PC-3 (cell line): ENCODE results near the gene RERE. TPM values are rescaled to one million over a fixed set of nuclear protein-coding genes. Genes with fewer than 3 reads are reported as not detected.

Source experiments
- ATAC-seq: fragments of 200-7000 bp; cut with Tn5 transposase; 2 replicates; pipeline ENCODE4 v1.9.1; 2020; ENCODE audit warnings: mild to moderate bottlenecking, moderate library complexity
- BruUV-seq: library from RNA; stranded (reverse); fragments of 400-500 nt; replicated peaks from 2 replicates; lab custom pipeline; 2021; lab: Mats Ljungman, UMichigan
- CTCF ChIA-PET: fragments of 300-600 bp; sonication (Branson Sonifier 250); formaldehyde crosslinking; loops from one replicate; lab custom pipeline; 2022; ENCODE audit warnings: antibody characterized with exemption; lab: Charles Lee
- POLR2A ChIA-PET: fragments of 300-600 bp; sonication (Branson Sonifier 250); formaldehyde crosslinking; loops from one replicate; lab custom pipeline; 2022; ENCODE audit warnings: antibody characterized with exemption; ENCODE audit not compliant: unreplicated experiment; lab: Charles Lee
- DNase-seq: peaks from one replicate; pipeline ENCODE4 v3.0.0-alpha.2; 2015
- H2AFZ ChIP-seq: fragments of 300-600 bp; sonication (generic); 2 replicates; pipeline ENCODE4 v1.6.0; 2016; ENCODE audit warnings: antibody characterized with exemption, low read length
- H3F3A ChIP-seq: fragments of 300-600 bp; sonication (generic); one replicate; pipeline ENCODE4 v1.6.0; 2017; ENCODE audit warnings: antibody characterized with exemption, low read length, control low read depth, mild to moderate bottlenecking; ENCODE audit not compliant: unreplicated experiment
- H3K27ac ChIP-seq: fragments of 300-600 bp; sonication (generic); 2 replicates; pipeline ENCODE4 v1.5.1; 2016; ENCODE audit warnings: mild to moderate bottlenecking, low read length
- H3K27me3 ChIP-seq: fragments of 300-600 bp; sonication (generic); 2 replicates; pipeline ENCODE4 v1.6.1; 2016; ENCODE audit warnings: low read length, mixed read lengths
- H3K36me3 ChIP-seq: fragments of 300-600 bp; sonication (generic); 2 replicates; pipeline ENCODE4 v1.6.1; 2016; ENCODE audit warnings: low read depth, mixed run types, low read length, mixed read lengths
- H3K4me1 ChIP-seq: fragments of 300-600 bp; sonication (generic); 2 replicates; pipeline ENCODE4 v1.5.1; 2016; ENCODE audit warnings: low read length; ENCODE audit not compliant: insufficient read depth
- H3K4me2 ChIP-seq: fragments of 300-600 bp; sonication (generic); 2 replicates; pipeline ENCODE4 v1.6.0; 2016; ENCODE audit warnings: low read length
- H3K4me3 ChIP-seq: fragments of 300-600 bp; sonication (generic); 2 replicates; pipeline ENCODE4 v1.5.1; 2016; ENCODE audit warnings: mild to moderate bottlenecking, low read length, mixed read lengths
- H3K79me2 ChIP-seq: fragments of 300-600 bp; sonication (generic); 2 replicates; pipeline ENCODE4 v1.6.1; 2017; ENCODE audit warnings: low read length, mixed read lengths
- H3K9ac ChIP-seq: fragments of 300-600 bp; sonication (generic); 2 replicates; pipeline ENCODE4 v1.6.0; 2016; ENCODE audit warnings: mild to moderate bottlenecking, low read length
- H3K9me2 ChIP-seq: fragments of 300-600 bp; sonication (generic); replicated peaks from 2 replicates; pipeline ENCODE4 v1.6.1; 2016; ENCODE audit warnings: mixed run types, low read length, mixed read lengths
- H3K9me3 ChIP-seq: fragments of 300-600 bp; sonication (generic); 2 replicates; pipeline ENCODE4 v1.6.1; 2016; ENCODE audit warnings: low read length, mixed read lengths
- H4K20me1 ChIP-seq: fragments of 300-600 bp; sonication (generic); 2 replicates; pipeline ENCODE4 v1.6.1; 2016; ENCODE audit warnings: low read length, mixed read lengths
- CTCF ChIP-seq: fragments of 300-600 bp; sonication (generic); conservative IDR thresholded peaks from 2 replicates; pipeline ENCODE4 v1.5.1; 2017; ENCODE audit warnings: antibody characterized with exemption, low read depth, mild to moderate bottlenecking, low read length
- EZH2 ChIP-seq: fragments of 300-600 bp; sonication (generic); IDR thresholded peaks from one replicate; pipeline ENCODE4 v1.6.1; 2017; ENCODE audit warnings: antibody characterized with exemption, mild to moderate bottlenecking, low read length; ENCODE audit not compliant: unreplicated experiment
- EZH2phosphoT487 ChIP-seq: fragments of 300-600 bp; sonication (generic); IDR thresholded peaks from 2 replicates; pipeline ENCODE4 v1.6.1; 2018; ENCODE audit warnings: mild to moderate bottlenecking, antibody characterized with exemption, low read length, borderline replicate concordance
- intact Hi-C: fragments of 100-400 bp; cut with micrococcal nuclease; formaldehyde crosslinking; loops from 2 replicates; pipeline ENCODE4 v1.9.0; 2023
- total RNA-seq: library from RNA; depleted of rRNA; stranded (reverse); fragments of >200 nt; gene quantifications from 2 replicates; pipeline ENCODE4 v1.2.3, GENCODE V29; 2014

Gene RERE
- total RNA-seq, 1 experiment from 2014 or later: 24.2 TPM

- Histone ChIP-seq H3K36me3 (peaks cover 25% of the 10 kb centered on the region), H3K4me3 (no peak overlapping the region), H3K9me2 (no peaks in the 10 kb centered on the region), H2AFZ (no peak overlapping the region), H3K9ac (peak overlapping the region; percentile 76), H3K9me3 (no peaks in the 10 kb centered on the region), H3K27ac (peak overlapping the region; percentile 97), H3K79me2 (peaks cover 42% of the 10 kb centered on the region), H3K4me2 (peak overlapping the region; percentile 59), H4K20me1 (no peaks in the 10 kb centered on the region), H3K27me3 (no peaks in the 10 kb centered on the region), H3F3A (peaks cover 12% of the 10 kb centered on the region), H3K4me1 (peaks cover 57% of the 10 kb centered on the region)
- POLR2A ChIA-PET: no interaction called here
- TF ChIP-seq EZH2: no peak
- no peak for TF ChIP-seq CTCF
- TF ChIP-seq EZH2phosphoT487: no peak
- intact Hi-C loops: loop anchor here (1.0 to 5.0 kb wide), 2 partner anchors 15 to 265 kb away; no protein-coding TSS in a partner anchor
- peak; percentile 85 for ATAC-seq
- CTCF ChIA-PET: interaction anchor here (0.7 to 1.4 kb wide), 2 partner anchors 12 to 158 kb away, joined by 4 to 6 read pairs; no protein-coding TSS in a partner anchor
- peak; percentile 97 for DNase-seq
- BruUV-seq: no TSS peak
These were observed 420.5 kb downstream of the RERE start for GRCh38 chr1:8396786-8397406.

- BruUV-seq: no TSS peak
- ChIA-PET CTCF (interaction anchor here (1.4 kb wide), 1 partner anchor 13 kb away, joined by 6 read pairs; no protein-coding TSS in a partner anchor), POLR2A (no interaction called here)
- H3K36me3 ChIP-seq: peaks cover 27% of the 10 kb centered on the region
- intact Hi-C loops: loop anchor here (5.0 kb wide), 1 partner anchor 266 kb away; no protein-coding TSS in a partner anchor
- TF ChIP-seq EZH2phosphoT487 (no peak), EZH2 (no peak), CTCF (no peak)
- H3K79me2 ChIP-seq: peaks cover 45% of the 10 kb centered on the region
- ATAC-seq (no peak), DNase-seq (no peak)
- H3K9me2 ChIP-seq: no peaks in the 10 kb centered on the region
- H3K27me3 ChIP-seq: no peaks in the 10 kb centered on the region
- peak overlapping the region; percentile 72 for H3K9ac ChIP-seq
- peaks cover 12% of the 10 kb centered on the region for H3F3A ChIP-seq
- H3K4me3 ChIP-seq: no peak overlapping the region
- peaks cover 57% of the 10 kb centered on the region for H3K4me1 ChIP-seq
- H2AFZ ChIP-seq: no peak overlapping the region
- H3K4me2 ChIP-seq: peak overlapping the region; percentile 41
- no peaks in the 10 kb centered on the region for H4K20me1 ChIP-seq
- peak overlapping the region; percentile 97 for H3K27ac ChIP-seq
- no peaks in the 10 kb centered on the region for H3K9me3 ChIP-seq
These were observed 421.2 kb downstream of the RERE start for GRCh38 chr1:8396083-8396785.
